IPS-18a (cell line): ENCODE results near the gene BHMT.

Experiments
- H3K27ac ChIP-seq: one replicate; pipeline ENCODE4 v1.5.1; 2013; ENCODE audit warnings: low read length
- H3K27me3 ChIP-seq: one replicate; pipeline ENCODE4 v1.6.1; 2013; ENCODE audit warnings: mild to moderate bottlenecking, low read length; ENCODE audit not compliant: control insufficient read depth, insufficient read depth
- H3K36me3 ChIP-seq: one replicate; pipeline ENCODE4 v1.6.1; 2013; ENCODE audit warnings: low read depth, low read length; ENCODE audit not compliant: control insufficient read depth
- H3K4me1 ChIP-seq: one replicate; pipeline ENCODE4 v1.6.1; 2013; ENCODE audit warnings: low read depth, low read length; ENCODE audit not compliant: control insufficient read depth
- H3K4me3 ChIP-seq: one replicate; pipeline ENCODE4 v1.5.1; 2013; ENCODE audit warnings: low read length
- H3K9ac ChIP-seq: one replicate; pipeline ENCODE4 v1.6.1; 2013; ENCODE audit warnings: mild to moderate bottlenecking, low read length, moderate library complexity
- H3K9me3 ChIP-seq: one replicate; pipeline ENCODE4 v1.6.1; 2013; ENCODE audit warnings: low read depth, low read length; ENCODE audit not compliant: control insufficient read depth

The BHMT gene

DNA sequence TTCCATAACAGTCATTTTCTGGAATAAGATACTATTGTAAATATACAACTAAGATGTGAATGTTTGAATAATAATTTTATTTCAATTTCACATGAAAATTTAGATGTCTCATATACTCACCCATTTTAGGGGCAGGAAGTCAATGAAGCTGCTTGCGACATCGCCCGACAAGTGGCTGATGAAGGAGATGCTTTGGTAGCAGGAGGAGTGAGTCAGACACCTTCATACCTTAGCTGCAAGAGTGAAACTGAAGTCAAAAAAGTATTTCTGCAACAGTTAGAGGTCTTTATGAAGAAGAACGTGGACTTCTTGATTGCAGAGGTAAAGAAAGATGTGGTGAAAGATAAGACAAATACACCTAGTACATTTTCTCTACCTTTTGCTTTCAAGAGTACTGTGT, 8.6 kb downstream of the BHMT start:
- Histone ChIP-seq H3K27me3 (no peaks in the 10 kb centered on the region), H3K36me3 (no peaks in the 10 kb centered on the region), H3K4me1 (no peaks in the 10 kb centered on the region), H3K27ac (no peak overlapping the region), H3K9me3 (no peaks in the 10 kb centered on the region), H3K4me3 (no peak overlapping the region), H3K9ac (no peak overlapping the region)

- Histone ChIP-seq H3K27ac (no peak overlapping the region), H3K36me3 (no peaks in the 10 kb centered on the region), H3K9me3 (no peaks in the 10 kb centered on the region), H3K4me3 (no peak overlapping the region), H3K27me3 (no peaks in the 10 kb centered on the region), H3K9ac (no peak overlapping the region), H3K4me1 (no peaks in the 10 kb centered on the region)
These were observed 11.4 kb downstream of the BHMT start for GRCh38 chr5:79122973-79123372.

DNA sequence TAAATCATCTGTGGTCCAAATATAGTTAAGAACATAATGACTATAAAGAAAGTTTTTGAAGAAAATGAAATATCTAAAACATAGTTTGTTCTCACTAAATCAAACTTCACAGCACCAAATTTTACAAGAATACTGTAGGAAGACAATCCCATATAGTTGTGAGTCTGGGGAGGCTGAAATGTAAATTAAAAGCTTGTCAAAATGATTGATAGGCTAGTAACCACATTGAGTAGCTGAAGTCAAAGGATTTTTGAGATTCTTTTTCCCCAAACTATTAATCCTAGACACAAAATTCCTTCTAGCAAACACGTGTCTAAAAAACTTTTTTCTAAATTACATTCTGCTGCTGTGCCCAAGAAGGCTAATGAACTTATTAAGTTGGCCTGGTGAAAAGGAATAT, 13.0 kb downstream of the BHMT start:
- Histone ChIP-seq H3K9ac (no peak overlapping the region), H3K9me3 (no peaks in the 10 kb centered on the region), H3K27me3 (no peaks in the 10 kb centered on the region), H3K27ac (no peak overlapping the region), H3K4me1 (no peaks in the 10 kb centered on the region), H3K4me3 (no peak overlapping the region), H3K36me3 (no peaks in the 10 kb centered on the region)

DNA sequence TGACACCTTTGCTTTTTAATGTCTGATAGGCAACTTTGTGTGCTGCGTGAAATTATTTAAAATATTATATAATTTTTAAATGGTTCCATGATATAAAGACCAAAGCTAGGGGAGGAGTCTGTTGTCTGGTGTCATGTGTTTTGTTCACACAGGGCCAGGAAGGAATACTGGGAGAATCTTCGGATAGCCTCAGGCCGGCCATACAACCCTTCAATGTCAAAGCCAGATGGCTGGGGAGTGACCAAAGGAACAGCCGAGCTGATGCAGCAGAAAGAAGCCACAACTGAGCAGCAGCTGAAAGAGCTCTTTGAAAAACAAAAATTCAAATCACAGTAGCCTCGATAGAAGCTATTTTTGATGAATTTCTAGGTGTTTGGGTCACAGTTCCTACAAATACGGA, 19.2 kb downstream of the BHMT start:
- no peak overlapping the region for H3K9ac ChIP-seq
- H3K4me3 ChIP-seq, result no peak overlapping the region
- no peaks in the 10 kb centered on the region for H3K9me3 ChIP-seq
- no peaks in the 10 kb centered on the region for H3K36me3 ChIP-seq
- H3K4me1 ChIP-seq, result peaks cover 17% of the 10 kb centered on the region
- H3K27me3 ChIP-seq, result no peaks in the 10 kb centered on the region
- no peak overlapping the region for H3K27ac ChIP-seq

- Histone ChIP-seq H3K36me3 (no peaks in the 10 kb centered on the region), H3K9ac (no peak overlapping the region), H3K9me3 (no peaks in the 10 kb centered on the region), H3K27me3 (no peaks in the 10 kb centered on the region), H3K27ac (no peak overlapping the region), H3K4me3 (peak overlapping the region; percentile 66), H3K4me1 (peaks cover 17% of the 10 kb centered on the region)
These were observed 21.6 kb downstream of the BHMT start for GRCh38 chr5:79133121-79133656.

GRCh38 chr5:79133657-79134451, 22.2 kb downstream of the BHMT start:
- Histone ChIP-seq H3K27ac (peak overlapping the region; percentile 88), H3K4me3 (peak overlapping the region; percentile 66), H3K4me1 (peaks cover 17% of the 10 kb centered on the region), H3K27me3 (no peaks in the 10 kb centered on the region), H3K9me3 (no peaks in the 10 kb centered on the region), H3K9ac (peak overlapping the region; percentile 82), H3K36me3 (no peaks in the 10 kb centered on the region)

- H3K4me1 ChIP-seq, result peaks cover 15% of the 10 kb centered on the region
- H3K27me3 ChIP-seq, result no peaks in the 10 kb centered on the region
- no peaks in the 10 kb centered on the region for H3K9me3 ChIP-seq
- no peak overlapping the region for H3K4me3 ChIP-seq
- H3K36me3 ChIP-seq, result no peaks in the 10 kb centered on the region
- H3K9ac ChIP-seq, result no peak overlapping the region
- no peak overlapping the region for H3K27ac ChIP-seq
These were observed 24.4 kb downstream of the BHMT start for GRCh38 chr5:79135790-79136553.

- Histone ChIP-seq H3K4me3 (no peak overlapping the region), H3K27ac (no peak overlapping the region), H3K36me3 (no peaks in the 10 kb centered on the region), H3K27me3 (no peaks in the 10 kb centered on the region), H3K4me1 (peaks cover 9% of the 10 kb centered on the region), H3K9ac (no peak overlapping the region), H3K9me3 (no peaks in the 10 kb centered on the region)
These were observed 25.0 kb downstream of the BHMT start for GRCh38 chr5:79136618-79137017.

DNA sequence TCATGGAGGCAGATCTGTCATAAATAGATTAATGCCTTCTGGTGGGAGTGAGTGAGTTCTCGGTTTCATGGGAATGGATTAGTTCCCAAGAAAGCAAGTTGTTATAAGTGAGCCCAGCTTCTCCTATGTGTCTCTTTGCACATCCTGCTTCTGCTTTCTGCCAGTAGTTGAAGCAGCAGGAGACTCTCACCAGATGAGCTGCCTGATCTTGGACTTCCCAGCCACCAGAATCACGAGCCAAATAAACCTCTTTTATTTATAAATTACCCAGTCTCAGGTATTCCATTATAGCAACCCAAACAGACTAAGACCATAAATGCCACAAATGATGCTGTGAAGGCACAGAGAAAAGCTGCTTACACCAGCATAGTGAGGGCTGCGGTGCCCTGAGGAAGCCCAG, 28.9 kb downstream of the BHMT start:
- Histone ChIP-seq H3K27me3 (no peaks in the 10 kb centered on the region), H3K4me3 (no peak overlapping the region), H3K9ac (no peak overlapping the region), H3K27ac (no peak overlapping the region), H3K36me3 (no peaks in the 10 kb centered on the region), H3K9me3 (no peaks in the 10 kb centered on the region), H3K4me1 (peaks cover 2% of the 10 kb centered on the region)

GRCh38 chr5:79143684-79144379, 32.2 kb downstream of the BHMT start:
- Histone ChIP-seq H3K4me1 (peaks cover 10% of the 10 kb centered on the region), H3K9me3 (no peaks in the 10 kb centered on the region), H3K27me3 (no peaks in the 10 kb centered on the region), H3K9ac (no peak overlapping the region), H3K27ac (no peak overlapping the region), H3K4me3 (no peak overlapping the region), H3K36me3 (no peaks in the 10 kb centered on the region)

GRCh38 chr5:79147076-79147475, 35.5 kb downstream of the BHMT start:
- Histone ChIP-seq H3K9me3 (no peaks in the 10 kb centered on the region), H3K27me3 (no peaks in the 10 kb centered on the region), H3K4me1 (peaks cover 10% of the 10 kb centered on the region), H3K9ac (no peak overlapping the region), H3K36me3 (no peaks in the 10 kb centered on the region), H3K4me3 (no peak overlapping the region), H3K27ac (no peak overlapping the region)
